ENCODE measurements around the gene RAB37. TPM values are rescaled to one million over a fixed set of nuclear protein-coding genes. Genes with fewer than 3 reads are reported as not detected.

RAB37 gene
- total and polyA plus RNA-seq, 9 of the 15 experiments (the other 6 are each of a cell fraction or from before 2014, with no cell fraction given) = 0.03 to 0.27 (median 0.11) TPM; not detected in 4

GRCh38 chr17:74704544-74704943 lies 32.5 kb upstream of the RAB37 start:
- peaks cover 4% of the 10 kb centered on the region for H4K20me1 ChIP-seq (replicated peaks; ENCODE audit: control insufficient read depth, insufficient read depth, low read length)
- intact Hi-C loops (cut with micrococcal nuclease) (no loop called here), in situ Hi-C loops (cut with MboI) (no loop called here)
- no peak overlapping the region for H2AFZ ChIP-seq (ENCODE audit: low read depth, low read length)
- ChIA-PET CTCF (ENCODE audit: low intra/inter-chr PET ratio) (no interaction called here), POLR2A (no interaction called here)
- H3K9ac ChIP-seq (ENCODE audit: insufficient read depth in 1 of 2, low read depth in 2 of 2, low read length in 2 of 2) = no peak overlapping the region
- peaks cover 0 to 34% of the 10 kb centered on the region in 2 experiments; a peak in 2 of 5 replicates for H3K27me3 ChIP-seq (ENCODE audit: control insufficient read depth in 2 of 2, insufficient read depth in 2 of 2, low read length in 2 of 2)
- no peaks in the 10 kb centered on the region for H3K9me1 ChIP-seq (ENCODE audit: control insufficient read depth, insufficient read depth, low read length)
- H3K4me1 ChIP-seq (replicated peaks in 1 of 2; ENCODE audit: control insufficient read depth in 2 of 2, insufficient read depth in 2 of 2, low read length in 2 of 2) = no peaks in the 10 kb centered on the region
- FAIRE-seq (no peak), DNase-seq (ENCODE audit: extremely low read depth in 1 of 4, low spot score in 3 of 4) (no peak), ATAC-seq (no peak)
- 3% methylated on average over 8 of the region's 8 CpGs for whole genome bisulfite sequencing (ENCODE audit: insufficient coverage, low coverage, missing lambda C conversion rate)
- no peak for TF ChIP-seq ILK (tag; IDR thresholded peaks at IDR 0.05; ENCODE audit: borderline replicate concordance, low read depth)
- no TSS peak for BruUV-seq (replicated peaks)
- H3K79me2 ChIP-seq (ENCODE audit: control insufficient read depth, insufficient read depth, low read length) = no peaks in the 10 kb centered on the region
- no peak overlapping the region for H3K27ac ChIP-seq (ENCODE audit: extremely low read depth, low read depth, low read length)
- H3K36me3 ChIP-seq (ENCODE audit: control insufficient read depth, insufficient read depth, low read length) = no peaks in the 10 kb centered on the region
- H3K9me3 ChIP-seq (replicated peaks; ENCODE audit: control insufficient read depth, insufficient read depth, low read depth, low read length) = no peaks in the 10 kb centered on the region
- H3K4me2 ChIP-seq (ENCODE audit: insufficient read depth, low read length) = no peak overlapping the region
- no peak overlapping the region for H3K4me3 ChIP-seq

DNA sequence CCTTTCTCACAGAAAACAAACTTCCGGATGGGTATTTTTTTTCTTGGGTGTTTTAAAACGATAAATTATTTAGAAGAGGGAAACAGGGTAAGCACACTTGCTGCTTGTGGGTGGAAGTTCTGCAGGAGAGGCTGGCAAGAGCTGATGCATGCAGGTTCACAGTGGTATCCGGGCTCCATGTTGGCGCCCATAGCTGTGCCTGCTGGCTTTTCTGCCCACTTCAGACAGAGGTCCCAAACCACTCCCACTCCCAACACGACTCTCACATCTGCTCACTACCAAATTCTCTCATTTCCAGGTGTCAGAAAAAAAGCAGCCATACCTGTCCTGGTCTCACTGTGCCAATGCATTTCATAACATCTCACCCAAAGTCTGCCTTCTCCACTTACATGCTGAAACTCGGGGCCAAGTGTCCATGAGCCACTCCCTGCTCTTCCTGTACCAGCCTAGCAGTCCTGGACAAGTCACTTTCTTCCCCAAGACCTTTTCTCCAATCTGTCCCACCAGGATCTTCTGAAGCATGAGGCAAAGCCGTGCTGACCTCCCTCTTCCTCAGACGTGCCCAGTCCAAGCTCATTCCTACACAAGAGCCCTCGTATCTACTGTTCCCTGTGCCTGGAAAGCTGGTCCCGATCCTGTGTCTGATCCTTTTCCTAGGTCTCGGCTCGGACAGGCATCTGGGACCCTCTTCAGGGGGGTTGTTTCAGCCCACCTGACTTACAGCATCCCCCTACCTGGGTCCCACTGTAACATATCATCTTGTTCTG lies 25.8 kb upstream of the RAB37 start:
- Histone ChIP-seq H3K9me3 (replicated peaks; ENCODE audit: control insufficient read depth, insufficient read depth, low read depth, low read length) (no peaks in the 10 kb centered on the region), H4K20me1 (replicated peaks; ENCODE audit: control insufficient read depth, insufficient read depth, low read length) (peaks cover 8% of the 10 kb centered on the region), H3K79me2 (ENCODE audit: control insufficient read depth, insufficient read depth, low read length) (no peaks in the 10 kb centered on the region), H3K9ac (ENCODE audit: insufficient read depth in 1 of 2, low read depth in 2 of 2, low read length in 2 of 2) (no peak overlapping the region), H3K36me3 (ENCODE audit: control insufficient read depth, insufficient read depth, low read length) (no peaks in the 10 kb centered on the region), H3K27ac (ENCODE audit: extremely low read depth, low read depth, low read length) (no peak overlapping the region), H3K4me2 (ENCODE audit: insufficient read depth, low read length) (no peak overlapping the region), H3K4me3 (no peak overlapping the region), H2AFZ (ENCODE audit: low read depth, low read length) (no peak overlapping the region), H3K27me3 (ENCODE audit: control insufficient read depth in 2 of 2, insufficient read depth in 2 of 2, low read length in 2 of 2) (peaks cover 5 to 29% of the 10 kb centered on the region in 2 experiments; a peak in 4 of 5 replicates), H3K9me1 (ENCODE audit: control insufficient read depth, insufficient read depth, low read length) (no peaks in the 10 kb centered on the region), H3K4me1 (replicated peaks in 1 of 2; ENCODE audit: control insufficient read depth in 2 of 2, insufficient read depth in 2 of 2, low read length in 2 of 2) (peaks cover 0 to 6% of the 10 kb centered on the region in 2 experiments; a peak in 3 of 5 replicates)
- in situ Hi-C loops (cut with MboI) = no loop called here
- DNase-seq (ENCODE audit: extremely low read depth in 1 of 4, low spot score in 3 of 4) = no peak
- BruUV-seq (replicated peaks) = no TSS peak
- no peak for FAIRE-seq
- ATAC-seq = no peak
- ChIA-PET POLR2A (interaction anchor here (0.6 kb wide), 1 partner anchor 9 kb away, joined by 4 read pairs; no protein-coding TSS in a partner anchor), CTCF (ENCODE audit: low intra/inter-chr PET ratio) (no interaction called here)
- intact Hi-C loops (cut with micrococcal nuclease) = no loop called here
- WGBS (ENCODE audit: insufficient coverage, low coverage, missing lambda C conversion rate) = 0% methylated on average over 12 of the region's 12 CpGs
- TF ChIP-seq C11orf30 (IDR thresholded peaks at IDR 0.05; ENCODE audit: low read depth) (no peak), MAZ (CRISPR knock-in tag; conservative IDR thresholded peaks at IDR 0.05 in 1 of 2, IDR thresholded peaks at IDR 0.05 in 1 of 2) (no peak), ZNF431 (CRISPR knock-in tag; IDR thresholded peaks at IDR 0.05) (no peak), USF2 (CRISPR knock-in tag; IDR thresholded peaks at IDR 0.05) (no peak), ZNF707 (CRISPR knock-in tag; conservative IDR thresholded peaks at IDR 0.05) (no peak), ZNF232 (CRISPR knock-in tag; IDR thresholded peaks at IDR 0.05) (no peak), ZNF184 (CRISPR knock-in tag; IDR thresholded peaks at IDR 0.05) (no peak), SIN3A (IDR thresholded peaks at IDR 0.05; ENCODE audit: borderline replicate concordance in 2 of 2, control insufficient read depth in 1 of 2, low read depth in 2 of 2, low read length in 2 of 2) (no peak)
- TF ChIP-seq, protein P1, sequence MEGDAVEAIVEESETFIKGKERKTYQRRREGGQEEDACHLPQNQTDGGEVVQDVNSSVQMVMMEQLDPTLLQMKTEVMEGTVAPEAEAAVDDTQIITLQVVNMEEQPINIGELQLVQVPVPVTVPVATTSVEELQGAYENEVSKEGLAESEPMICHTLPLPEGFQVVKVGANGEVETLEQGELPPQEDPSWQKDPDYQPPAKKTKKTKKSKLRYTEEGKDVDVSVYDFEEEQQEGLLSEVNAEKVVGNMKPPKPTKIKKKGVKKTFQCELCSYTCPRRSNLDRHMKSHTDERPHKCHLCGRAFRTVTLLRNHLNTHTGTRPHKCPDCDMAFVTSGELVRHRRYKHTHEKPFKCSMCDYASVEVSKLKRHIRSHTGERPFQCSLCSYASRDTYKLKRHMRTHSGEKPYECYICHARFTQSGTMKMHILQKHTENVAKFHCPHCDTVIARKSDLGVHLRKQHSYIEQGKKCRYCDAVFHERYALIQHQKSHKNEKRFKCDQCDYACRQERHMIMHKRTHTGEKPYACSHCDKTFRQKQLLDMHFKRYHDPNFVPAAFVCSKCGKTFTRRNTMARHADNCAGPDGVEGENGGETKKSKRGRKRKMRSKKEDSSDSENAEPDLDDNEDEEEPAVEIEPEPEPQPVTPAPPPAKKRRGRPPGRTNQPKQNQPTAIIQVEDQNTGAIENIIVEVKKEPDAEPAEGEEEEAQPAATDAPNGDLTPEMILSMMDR (IDR thresholded peaks at IDR 0.05 in 2 of 3, conservative IDR thresholded peaks at IDR 0.05 in 1 of 3; ENCODE audit: insufficient read depth in 2 of 3, low read depth in 1 of 3, low read length in 3 of 3) = no peak

All from K562 (cell line).